Esophagus muscularis mucosa (tissue), 3 donors: ENCODE results near the gene ZBTB39.

Experiments
- POLR2A ChIP-seq: fragments of 450-650 bp; IDR thresholded peaks from one replicate; pipeline ENCODE4 v1.6.1; 2017; ENCODE audit warnings: antibody characterized with exemption, moderate library complexity, mild to moderate bottlenecking, low read depth
- TF ChIP-seq, protein P1 (sequence below), 3 experiments: fragments of 200-600 bp in 2 of 3; fragments of 450-650 bp in 1 of 3; sonication (generic) in 2 of 3; IDR thresholded peaks; one replicate each; pipeline ENCODE4 v1.5.1; 2017 to 2019; ENCODE audit warnings: antibody characterized with exemption in 3 of 3, mild to moderate bottlenecking in 2 of 3, moderate library complexity in 1 of 3

DNA sequence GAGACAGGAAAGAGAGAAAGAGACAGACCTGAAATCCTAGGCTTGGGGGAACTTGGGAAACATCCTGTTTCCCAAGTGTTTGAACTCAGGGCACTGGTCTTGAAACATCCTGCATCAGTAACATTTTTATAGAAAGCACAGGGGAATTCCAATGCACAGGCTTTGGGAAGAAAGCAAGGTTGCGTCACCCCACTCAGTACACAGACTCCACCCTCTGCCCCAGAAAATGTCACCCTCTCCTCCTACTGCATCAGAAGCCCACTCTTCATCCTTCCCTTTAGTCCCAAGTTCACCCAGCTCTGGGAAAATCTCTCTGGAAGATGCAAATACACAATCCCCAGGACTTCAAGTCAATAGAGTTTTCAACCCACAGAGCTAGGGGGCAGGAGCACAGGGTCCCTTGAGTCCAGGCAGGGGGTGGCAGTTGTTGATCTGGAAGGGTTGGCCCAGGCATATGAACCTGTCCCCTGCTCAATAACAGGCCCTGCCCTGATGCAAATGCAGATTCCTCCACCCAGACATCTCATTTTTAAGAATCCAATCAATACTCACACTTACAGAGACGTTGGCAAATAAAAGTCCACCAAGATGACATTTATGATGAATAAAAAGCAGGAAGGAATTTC lies 50.6 kb downstream of the ZBTB39 start:
- TF ChIP-seq, protein P1, sequence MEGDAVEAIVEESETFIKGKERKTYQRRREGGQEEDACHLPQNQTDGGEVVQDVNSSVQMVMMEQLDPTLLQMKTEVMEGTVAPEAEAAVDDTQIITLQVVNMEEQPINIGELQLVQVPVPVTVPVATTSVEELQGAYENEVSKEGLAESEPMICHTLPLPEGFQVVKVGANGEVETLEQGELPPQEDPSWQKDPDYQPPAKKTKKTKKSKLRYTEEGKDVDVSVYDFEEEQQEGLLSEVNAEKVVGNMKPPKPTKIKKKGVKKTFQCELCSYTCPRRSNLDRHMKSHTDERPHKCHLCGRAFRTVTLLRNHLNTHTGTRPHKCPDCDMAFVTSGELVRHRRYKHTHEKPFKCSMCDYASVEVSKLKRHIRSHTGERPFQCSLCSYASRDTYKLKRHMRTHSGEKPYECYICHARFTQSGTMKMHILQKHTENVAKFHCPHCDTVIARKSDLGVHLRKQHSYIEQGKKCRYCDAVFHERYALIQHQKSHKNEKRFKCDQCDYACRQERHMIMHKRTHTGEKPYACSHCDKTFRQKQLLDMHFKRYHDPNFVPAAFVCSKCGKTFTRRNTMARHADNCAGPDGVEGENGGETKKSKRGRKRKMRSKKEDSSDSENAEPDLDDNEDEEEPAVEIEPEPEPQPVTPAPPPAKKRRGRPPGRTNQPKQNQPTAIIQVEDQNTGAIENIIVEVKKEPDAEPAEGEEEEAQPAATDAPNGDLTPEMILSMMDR (IDR thresholded peaks at IDR 0.05) = no peak
- TF ChIP-seq POLR2A = no peak
